Activated CD8-positive, alpha-beta memory T cell treated with anti-CD3 and anti-CD28 coated beads for 4 hours (primary cell): ENCODE data around the gene SIRT5.

Experiments
- DNase-seq, 2 donors: peaks; one replicate each; pipeline ENCODE4 v3.0.0-alpha.2; 2020; ENCODE audit warnings: low read depth in 2 of 2

SIRT5 gene

GRCh38 chr6:13574571-13575376 lies at the start of gene SIRT5:
SIRT5 (plus strand) TSS chr6:13574601; CDS start chr6:13584111, 9,510 bp downstream.
- DNase-seq = peak; percentile 37 to 40

- DNase-seq = no peak
Measured at GRCh38 chr6:13524801-13525508, 49.4 kb upstream of the SIRT5 start.

GRCh38 chr6:13526357-13526726 lies 48.1 kb upstream of the SIRT5 start:
- DNase-seq = no peak

DNA sequence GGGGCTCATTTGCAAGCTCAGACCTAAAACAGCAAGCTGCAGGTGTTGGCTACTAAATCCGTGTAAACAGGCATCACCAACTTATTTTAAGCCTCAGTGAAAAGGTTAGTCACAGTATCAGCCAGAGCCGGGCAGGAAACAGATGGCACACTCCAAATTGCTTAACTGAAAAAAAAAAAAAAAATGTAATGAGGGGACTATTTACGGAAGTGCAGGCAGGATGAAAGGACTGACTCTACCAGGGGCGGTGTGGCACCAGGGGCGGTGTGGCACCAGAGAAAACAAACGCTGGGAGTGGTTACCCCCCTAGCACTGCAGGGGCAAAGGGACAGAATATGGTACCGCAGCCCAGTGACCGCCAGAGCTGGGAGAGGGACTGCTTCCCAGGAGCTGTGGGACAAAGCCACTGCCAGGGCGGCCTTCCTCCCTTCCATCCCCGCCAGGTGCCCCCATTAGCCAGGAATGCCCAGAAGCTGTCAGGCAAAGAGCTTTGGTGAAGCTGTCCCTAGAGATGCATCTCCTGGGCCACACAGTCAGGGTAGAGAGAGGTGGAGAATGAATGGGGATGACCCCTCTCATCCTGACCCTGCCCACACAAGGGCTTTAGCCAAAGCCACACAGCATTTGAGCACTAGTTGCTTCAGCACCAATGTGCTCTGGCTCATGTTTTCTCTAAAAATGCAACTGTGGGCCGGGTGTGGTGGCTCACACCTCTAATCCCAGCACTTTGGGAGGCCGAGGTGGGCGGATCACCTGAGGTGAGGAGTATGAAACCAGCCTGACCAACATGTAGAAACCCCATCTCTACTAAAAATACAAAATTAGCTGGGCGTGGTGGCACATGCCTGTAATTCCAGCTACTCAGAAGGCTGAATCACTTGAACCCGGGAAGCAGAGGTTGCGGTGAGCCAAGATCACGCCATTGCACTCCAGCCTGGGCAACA lies 47.4 kb upstream of the SIRT5 start:
- DNase-seq = peak in 1 of 2 donors; percentile 3

GRCh38 chr6:13527671-13528056 lies 46.7 kb upstream of the SIRT5 start:
- no peak for DNase-seq

GRCh38 chr6:13528232-13528631 lies 46.2 kb upstream of the SIRT5 start:
- DNase-seq = no peak

GRCh38 chr6:13528777-13529343 lies 45.5 kb upstream of the SIRT5 start:
- DNase-seq = no peak

DNA sequence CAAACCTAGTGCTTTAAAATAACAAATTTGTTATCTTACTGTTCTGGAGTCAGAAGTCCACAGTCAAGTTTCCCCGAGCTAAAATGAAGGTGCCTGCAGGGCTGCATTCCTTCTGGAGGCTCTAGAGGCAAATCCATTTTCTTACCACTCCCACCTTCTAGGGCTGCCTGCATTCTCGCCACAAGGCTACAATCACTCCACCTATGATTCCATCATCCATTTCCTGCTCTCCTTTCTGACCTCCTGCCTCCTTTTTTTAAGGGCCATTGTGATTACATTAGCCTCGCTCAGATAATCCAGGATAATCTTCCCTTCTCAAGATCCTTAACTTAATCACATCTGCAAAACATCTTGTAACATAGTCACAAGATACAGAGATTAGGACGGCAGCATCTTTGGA lies 42.4 kb upstream of the SIRT5 start:
- no peak for DNase-seq

GRCh38 chr6:13534536-13534935 lies 39.9 kb upstream of the SIRT5 start:
- DNase-seq = no peak

GRCh38 chr6:13535306-13535705 lies 39.1 kb upstream of the SIRT5 start:
- no peak for DNase-seq

DNA sequence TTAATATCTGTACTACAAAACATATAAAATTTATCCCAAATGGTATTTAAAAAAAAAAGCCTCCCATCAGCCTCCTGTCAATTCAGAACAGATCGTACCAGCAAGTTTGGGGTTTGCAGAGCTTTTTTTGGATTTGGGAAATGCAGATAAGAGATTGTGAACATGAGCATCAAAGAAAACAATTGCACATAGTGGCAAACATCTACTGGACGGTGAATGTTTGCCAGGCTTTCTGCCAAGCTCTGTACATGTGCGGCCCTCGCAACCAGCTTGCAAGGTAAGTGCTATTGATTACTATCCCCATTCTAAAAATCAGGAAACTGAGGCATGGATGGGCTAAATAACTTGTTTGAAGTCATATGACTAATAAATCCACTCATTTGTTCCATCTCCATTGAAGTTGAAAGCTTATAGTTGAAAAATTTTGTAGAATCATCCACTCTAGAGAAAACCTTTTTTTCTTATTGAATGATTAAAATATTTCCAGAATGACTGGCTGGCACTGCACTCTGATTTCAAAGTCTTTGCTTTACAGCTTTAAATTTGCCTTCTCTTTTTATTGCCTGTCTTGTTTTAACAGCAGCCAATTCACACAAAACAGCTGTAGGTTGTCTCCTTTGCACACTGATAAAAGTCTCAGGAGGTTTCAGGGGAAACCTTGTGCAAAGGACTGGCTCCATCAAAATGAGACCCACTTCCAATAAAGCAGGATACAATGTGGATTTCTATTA lies 37.4 kb upstream of the SIRT5 start:
- DNase-seq = no peak

DNA sequence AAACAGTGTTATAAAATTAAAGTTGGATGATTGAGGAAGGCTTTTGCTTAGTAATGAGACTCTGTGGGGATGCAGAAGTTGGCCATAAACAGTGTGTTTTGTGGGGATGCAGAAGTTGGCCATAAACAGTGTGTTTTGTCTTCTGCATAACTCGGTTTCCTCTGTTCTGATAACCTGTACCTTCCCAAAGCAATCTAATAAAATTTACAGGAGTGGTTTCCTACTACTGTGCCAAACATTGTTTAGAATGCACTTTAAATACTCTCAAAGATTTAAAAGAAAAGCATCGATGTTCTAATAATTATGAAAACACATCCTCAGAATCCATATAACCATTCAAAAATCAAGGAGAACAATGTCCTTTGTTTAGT lies 36.9 kb upstream of the SIRT5 start:
- DNase-seq = no peak

DNA sequence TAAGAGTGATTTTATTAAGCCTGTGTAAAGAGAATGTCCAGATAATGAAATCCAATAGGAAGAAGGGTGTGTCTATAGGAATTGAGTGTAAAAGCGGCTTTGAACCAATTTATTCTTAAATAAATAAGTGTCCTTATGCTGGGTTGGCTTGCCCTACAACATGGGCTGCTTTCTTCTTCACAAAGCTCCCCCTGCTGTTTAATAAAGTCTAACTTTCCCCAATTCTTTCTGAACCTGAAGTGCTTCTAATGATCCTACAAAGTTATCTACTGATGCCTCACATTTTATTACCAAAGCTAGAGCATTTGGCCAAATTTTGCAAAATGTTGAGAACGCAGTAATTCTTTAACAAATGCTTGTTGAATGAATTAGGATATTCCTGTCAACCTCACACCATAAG lies 36.3 kb upstream of the SIRT5 start:
- DNase-seq = no peak

DNA sequence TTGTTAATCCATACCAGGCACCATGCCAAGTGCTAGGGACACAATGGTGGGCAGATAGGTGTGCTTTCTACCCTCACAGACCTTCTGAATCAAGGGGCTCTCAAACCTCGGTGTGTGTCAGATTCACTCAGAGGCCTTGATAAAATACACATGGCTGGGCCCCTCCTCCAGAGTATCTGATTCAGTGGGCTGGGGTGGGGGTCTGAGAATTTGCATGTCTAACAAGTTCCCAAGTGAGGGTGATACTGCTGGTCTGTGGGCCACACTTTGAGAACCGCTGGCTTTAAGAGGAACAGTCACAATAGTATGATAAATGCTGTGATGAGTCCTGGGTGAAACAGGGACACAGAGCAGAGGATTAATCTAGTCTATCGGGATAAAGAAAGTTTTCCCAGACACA lies 35.8 kb upstream of the SIRT5 start:
- DNase-seq = no peak

DNA sequence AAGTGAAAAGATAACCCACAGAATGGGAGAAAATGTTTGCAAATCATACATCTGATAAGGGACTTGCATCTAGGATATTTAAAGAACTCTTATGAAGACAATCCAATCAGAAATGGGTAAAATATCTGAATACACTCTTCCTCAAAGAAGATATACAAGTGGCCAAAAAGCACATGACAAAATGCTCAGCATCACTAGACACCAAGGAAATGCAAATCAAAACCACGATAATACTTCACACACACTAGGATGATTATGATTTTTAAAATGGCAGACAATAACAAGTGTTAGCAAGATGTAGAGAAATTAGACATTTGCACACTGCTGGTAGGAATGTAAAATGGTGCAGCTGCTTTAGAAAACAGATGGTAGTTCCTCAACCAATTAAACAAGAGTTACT lies 34.8 kb upstream of the SIRT5 start:
- no peak for DNase-seq

- no peak for DNase-seq
Measured at GRCh38 chr6:13541496-13541895, 32.9 kb upstream of the SIRT5 start.

- DNase-seq = no peak
Measured at GRCh38 chr6:13544454-13545186, 29.8 kb upstream of the SIRT5 start.

DNA sequence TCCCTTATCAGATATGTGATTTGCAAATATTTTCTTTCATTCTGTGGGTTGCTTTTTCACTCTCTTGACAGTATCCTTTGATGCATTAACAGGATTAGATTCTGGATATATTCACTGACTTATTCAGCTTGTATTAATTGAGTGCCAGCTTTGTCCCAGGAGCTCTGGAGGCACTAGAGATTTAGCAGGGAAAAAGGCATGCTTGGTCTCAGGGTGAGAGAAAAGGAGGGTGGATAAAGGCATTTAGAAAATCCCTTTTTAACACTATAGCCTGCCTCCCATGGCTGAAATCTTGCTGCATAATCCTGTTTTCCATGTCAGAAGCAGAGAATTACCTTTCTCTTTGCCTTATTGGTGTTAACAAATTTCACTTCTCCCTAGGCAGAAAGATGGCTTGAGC lies 28.5 kb upstream of the SIRT5 start:
- DNase-seq = no peak

GRCh38 chr6:13548500-13549210 lies 25.7 kb upstream of the SIRT5 start:
- DNase-seq = no peak

DNA sequence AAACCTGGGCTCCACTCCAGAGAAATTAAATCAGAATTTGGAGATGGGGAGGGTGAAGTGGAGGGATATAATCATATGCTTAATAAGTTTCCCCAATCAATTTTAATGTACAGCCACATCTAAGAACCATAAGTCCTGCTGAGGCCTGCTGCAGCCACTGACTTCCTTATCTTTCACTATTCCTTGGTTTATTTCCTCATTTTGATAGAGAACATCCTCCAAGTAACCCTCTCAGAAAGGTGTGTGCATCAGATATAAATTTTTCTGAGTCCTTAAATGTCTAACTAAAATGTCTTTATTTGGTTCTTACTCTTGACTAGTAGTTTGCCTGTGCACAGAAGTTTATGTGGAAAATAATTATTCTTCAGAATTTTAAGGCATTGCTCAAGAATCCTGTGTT lies 23.7 kb upstream of the SIRT5 start:
- DNase-seq = no peak
